ENCODE measurements around the gene CHST14. TPM values are rescaled to one million over a fixed set of nuclear protein-coding genes. Genes with fewer than 3 reads are reported as not detected.
A peak's percentile ranks its signal among the peaks of the same experiment; 100 is the strongest.
"Not testable (repeated sequence)": the region's sequence is repeated elsewhere in the genome, so short reads cannot be mapped to it uniquely, and the experiment has no call there.

Gene CHST14
- polyA plus RNA-seq, 3 donors: 30.8 to 41.1 (median 33.0) TPM

DNA sequence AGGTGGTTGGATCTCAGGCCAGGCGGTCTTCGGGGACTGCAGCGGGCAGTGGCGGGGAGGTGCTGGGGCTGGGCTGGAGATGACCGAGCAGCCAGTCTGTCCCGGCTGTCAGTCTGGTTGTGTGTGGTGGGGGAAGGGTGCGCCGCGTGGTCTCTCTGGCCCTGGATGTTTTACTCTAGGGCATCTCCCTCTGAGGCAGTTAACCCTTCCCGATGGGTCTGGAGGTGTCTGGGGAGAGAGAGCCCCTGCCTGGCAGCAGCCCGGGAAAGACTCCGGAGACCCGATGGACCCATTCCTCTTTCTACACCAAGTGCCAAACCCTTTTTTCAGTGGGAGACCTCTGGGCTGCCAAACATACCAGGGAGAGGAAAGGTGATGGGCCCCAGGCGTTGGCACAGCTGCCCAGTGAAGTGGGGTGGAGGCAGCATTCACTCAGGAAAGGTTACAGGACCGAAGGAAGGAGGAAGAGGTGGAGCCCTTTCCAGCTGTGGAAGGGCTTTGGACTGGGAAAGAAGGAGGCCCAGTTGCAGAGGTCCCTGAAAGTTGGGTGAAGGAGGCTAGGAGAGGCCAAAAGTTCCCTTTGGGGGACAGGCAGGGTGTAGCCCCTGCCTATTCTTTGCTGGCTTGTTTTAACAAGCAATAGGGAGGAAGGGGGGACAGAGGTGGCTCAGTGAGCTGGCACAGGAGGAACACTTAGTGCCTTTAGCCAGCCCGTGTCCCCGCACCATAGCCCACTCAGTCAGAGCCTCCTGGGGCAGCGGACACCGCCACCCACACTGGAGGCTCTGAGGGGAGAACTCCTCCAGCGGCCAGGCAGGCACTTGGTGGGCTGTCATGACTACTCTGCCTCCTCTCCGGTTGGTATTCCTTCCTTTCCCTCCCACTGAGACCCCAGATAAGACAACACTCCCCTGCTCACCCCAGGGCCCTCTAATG lies 32.8 kb upstream of the CHST14 start:
- DNase-seq (ENCODE audit: extremely low read depth in 1 of 11, low read depth in 9 of 11, low spot score in 4 of 11): no peak

DNA sequence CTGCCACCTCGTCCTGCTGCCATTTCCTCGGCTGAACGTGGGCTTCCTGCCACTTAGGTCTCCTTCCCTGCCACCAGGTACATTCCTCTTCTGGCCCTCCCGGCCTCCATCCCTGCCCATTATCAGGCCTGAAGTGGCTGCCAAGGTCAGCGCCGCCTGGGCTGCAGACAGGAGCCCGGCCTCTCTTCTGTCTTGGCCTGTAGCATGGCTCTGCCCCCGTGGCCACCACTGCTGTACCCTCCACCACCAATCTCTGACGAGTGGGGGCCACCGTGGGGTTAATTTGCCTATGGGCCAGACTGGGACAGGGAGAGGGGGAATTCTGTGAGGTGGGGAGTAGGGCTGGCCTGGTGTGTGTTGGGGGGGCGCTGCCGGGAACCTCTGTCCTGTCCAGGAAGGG lies 32.1 kb upstream of the CHST14 start:
- no peak for DNase-seq (ENCODE audit: extremely low read depth in 1 of 11, low read depth in 9 of 11, low spot score in 4 of 11)

GRCh38 chr15:40439461-40439959 lies 31.3 kb upstream of the CHST14 start:
- no peak for DNase-seq (ENCODE audit: extremely low read depth in 1 of 11, low read depth in 9 of 11, low spot score in 4 of 11)

- no peak for DNase-seq (ENCODE audit: extremely low read depth in 1 of 11, low read depth in 9 of 11, low spot score in 4 of 11)
Measured at GRCh38 chr15:40439960-40440742, 30.6 kb upstream of the CHST14 start.

GRCh38 chr15:40440743-40441564 lies 29.8 kb upstream of the CHST14 start, which contains the start of gene BAHD1:
TSS of gene BAHD1 (plus strand) at chr15:40440953. CDS start at chr15:40458465, 17,512 bp downstream.
- peak; percentile 67 to 93 (median 89) for DNase-seq (ENCODE audit: extremely low read depth in 1 of 11, low read depth in 9 of 11, low spot score in 4 of 11)

DNA sequence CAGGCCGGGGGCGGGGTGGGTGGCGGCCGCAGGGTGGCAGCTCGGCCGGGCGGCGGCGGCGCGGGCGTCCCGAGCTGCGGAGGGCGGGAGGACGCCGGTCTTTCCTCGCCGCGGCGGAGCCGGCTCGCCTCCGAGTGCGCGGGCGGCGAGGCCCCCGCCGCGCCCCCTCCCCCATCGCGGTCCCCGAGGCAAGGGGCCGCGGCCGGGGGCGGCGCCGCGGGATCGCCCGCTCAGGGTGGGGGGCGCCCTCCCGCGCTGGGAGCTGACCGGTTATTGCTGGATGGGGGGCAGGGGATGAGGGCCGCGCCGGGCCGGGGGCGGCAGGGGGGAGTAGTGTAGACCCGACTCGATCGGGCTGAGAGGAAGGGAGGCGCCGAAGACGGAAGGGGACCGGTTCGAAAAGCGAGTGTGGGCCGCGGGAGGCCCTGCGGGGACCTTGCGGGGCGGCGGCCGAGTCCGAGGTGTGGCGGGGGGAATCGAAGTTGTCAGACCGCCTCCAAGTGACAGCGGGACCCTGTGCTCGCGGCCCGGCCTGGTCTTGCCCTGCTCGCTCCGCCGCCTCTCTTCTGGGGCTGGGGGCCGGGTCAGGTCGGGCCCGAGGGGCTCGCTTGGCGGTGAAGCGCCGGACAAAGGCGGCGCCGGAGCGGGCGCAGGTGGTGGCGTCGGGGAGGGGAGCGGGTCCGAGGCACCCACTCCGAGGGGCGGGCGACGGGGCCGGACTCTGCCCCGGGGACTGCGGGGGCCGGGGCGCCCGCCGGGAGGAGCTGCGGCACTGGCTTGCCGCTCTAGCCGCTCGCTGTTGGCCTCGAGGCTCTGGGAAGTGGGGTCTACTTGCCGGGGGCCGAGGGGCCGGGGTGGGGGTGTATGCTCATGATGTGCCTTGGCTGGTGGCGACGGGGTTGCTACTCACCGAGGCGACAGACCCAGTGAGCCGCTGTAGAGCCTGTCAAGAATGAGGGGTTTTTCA lies 28.9 kb upstream of the CHST14 start:
- peak in 1 of 11 donors; percentile 31 for DNase-seq (ENCODE audit: extremely low read depth in 1 of 11, low read depth in 9 of 11, low spot score in 4 of 11)

- no peak for DNase-seq (ENCODE audit: extremely low read depth in 1 of 11, low read depth in 9 of 11, low spot score in 4 of 11)
Measured at GRCh38 chr15:40443255-40443654, 27.5 kb upstream of the CHST14 start.

DNA sequence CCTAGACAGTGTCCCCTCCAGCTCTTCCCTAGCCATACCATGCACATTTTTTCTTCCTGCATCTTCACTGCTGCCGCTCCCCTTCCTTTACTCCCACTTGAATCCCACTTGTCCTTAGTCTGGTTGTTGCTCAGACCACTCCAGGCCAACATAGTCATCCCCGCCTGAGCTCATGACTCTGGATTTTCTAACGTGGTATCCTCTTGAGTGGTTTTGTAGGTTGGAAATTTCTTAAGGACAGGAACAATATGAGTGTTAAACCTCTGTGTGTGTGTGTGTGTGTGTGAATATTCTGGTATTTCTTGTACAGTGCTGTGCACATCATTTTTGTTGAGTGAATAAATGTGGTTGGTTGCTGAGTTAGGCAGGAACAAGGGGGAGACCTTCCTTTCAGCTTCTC lies 26.9 kb upstream of the CHST14 start:
- DNase-seq (ENCODE audit: extremely low read depth in 1 of 11, low read depth in 9 of 11, low spot score in 4 of 11): no peak

DNA sequence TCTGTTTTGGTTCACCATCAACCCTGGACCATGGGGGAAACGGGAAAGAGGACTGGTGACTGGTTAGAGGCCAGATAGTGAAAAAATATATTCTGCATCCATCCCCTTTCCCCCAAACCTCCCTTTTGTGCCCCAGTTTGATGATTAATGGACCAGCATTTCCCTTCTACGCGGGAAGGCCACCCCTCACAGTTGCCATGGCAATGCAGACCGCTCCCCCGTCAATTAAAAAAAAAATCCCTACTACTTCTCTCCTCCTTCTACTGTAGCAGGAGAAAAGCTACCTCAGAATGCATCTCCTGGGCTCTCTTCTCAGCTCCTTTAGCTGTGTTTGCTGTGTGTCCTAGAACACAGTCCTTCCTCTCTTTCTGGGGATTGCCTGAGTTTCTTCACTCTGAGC lies 26.0 kb upstream of the CHST14 start:
- no peak for DNase-seq (ENCODE audit: extremely low read depth in 1 of 11, low read depth in 9 of 11, low spot score in 4 of 11)

DNA sequence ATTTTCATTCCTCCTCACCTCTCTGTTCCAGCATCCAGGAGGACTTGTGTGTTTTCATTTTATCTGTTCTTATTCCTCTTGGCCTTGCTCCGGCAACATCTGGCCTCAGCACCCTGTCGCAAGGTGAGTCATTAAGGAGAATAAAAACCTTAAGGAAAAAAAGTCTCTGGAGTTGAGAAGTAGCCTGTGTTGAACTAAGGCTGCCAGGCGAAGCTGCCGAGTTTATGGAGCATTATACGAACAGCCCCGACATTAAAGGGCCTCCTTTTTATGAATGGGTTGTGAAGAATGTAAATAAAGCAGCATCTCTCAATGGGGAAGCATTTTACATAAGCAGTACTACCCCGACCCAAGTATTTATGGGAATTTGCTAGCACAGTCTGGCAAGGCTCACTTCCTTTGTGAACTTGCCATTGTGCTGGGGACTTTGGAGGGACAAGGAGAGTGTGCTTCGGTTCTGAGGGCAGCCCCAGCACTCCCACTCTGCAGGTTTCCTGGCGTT lies 25.3 kb upstream of the CHST14 start:
- no peak for DNase-seq (ENCODE audit: extremely low read depth in 1 of 11, low read depth in 9 of 11, low spot score in 4 of 11)

GRCh38 chr15:40446144-40446543 lies 24.6 kb upstream of the CHST14 start:
- no peak for DNase-seq (ENCODE audit: extremely low read depth in 1 of 11, low read depth in 9 of 11, low spot score in 4 of 11)

GRCh38 chr15:40448354-40448753 lies 22.4 kb upstream of the CHST14 start:
- DNase-seq (ENCODE audit: extremely low read depth in 1 of 11, low read depth in 9 of 11, low spot score in 4 of 11): no peak

DNA sequence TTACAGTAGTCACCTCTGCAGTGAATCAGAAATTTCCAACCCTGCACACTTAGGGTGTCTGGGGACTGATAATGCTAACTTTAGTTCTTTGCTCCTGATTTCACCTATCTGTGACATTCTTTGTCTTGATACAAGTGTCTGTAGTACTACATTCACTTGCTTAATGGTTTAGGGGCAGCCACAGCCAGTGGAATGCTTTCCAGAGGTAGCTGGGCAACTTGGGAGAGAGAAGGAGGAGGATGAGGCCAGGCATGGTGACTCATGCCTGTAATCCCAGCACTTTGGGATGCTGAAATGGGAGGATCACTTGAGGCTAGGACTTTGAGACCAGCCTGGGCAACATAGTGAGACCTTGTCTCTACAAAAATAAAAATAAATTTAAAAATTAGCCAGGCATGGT lies 21.5 kb upstream of the CHST14 start:
- DNase-seq (ENCODE audit: extremely low read depth in 1 of 11, low read depth in 9 of 11, low spot score in 4 of 11): no peak

GRCh38 chr15:40450047-40450446 lies 20.7 kb upstream of the CHST14 start:
- no peak for DNase-seq (ENCODE audit: extremely low read depth in 1 of 11, low read depth in 9 of 11, low spot score in 4 of 11)

DNA sequence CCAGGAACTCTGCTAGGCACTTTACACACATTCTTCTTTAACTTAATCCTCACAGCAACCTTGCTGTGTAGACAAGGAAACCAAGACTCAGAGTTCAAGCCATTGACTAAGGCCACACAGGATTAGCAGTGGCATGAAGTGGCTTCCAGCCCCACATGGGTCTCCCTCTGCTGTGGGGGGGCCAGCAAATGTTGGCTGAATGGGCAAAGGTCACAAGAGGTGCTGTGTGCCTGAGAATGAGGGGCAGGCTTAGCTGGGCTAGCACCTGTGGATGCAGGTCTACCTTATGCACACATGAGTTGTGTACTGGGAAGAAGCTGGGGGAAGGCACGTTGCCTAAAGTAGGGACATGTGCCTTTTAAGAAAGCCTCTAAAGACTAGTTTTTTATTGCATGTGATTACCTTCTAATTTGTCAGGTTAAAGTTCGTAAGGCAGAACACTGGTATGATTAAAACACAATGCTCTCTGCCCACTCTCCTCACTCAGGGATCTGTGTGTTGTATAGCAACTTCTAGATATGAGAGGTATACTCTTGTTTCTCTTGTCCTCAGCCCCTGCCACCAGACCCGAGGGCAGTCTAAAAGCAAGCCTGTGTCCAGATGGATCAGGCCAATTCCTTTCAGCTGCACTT lies 19.1 kb upstream of the CHST14 start:
- no peak for DNase-seq (ENCODE audit: extremely low read depth in 1 of 11, low read depth in 9 of 11, low spot score in 4 of 11)

DNA sequence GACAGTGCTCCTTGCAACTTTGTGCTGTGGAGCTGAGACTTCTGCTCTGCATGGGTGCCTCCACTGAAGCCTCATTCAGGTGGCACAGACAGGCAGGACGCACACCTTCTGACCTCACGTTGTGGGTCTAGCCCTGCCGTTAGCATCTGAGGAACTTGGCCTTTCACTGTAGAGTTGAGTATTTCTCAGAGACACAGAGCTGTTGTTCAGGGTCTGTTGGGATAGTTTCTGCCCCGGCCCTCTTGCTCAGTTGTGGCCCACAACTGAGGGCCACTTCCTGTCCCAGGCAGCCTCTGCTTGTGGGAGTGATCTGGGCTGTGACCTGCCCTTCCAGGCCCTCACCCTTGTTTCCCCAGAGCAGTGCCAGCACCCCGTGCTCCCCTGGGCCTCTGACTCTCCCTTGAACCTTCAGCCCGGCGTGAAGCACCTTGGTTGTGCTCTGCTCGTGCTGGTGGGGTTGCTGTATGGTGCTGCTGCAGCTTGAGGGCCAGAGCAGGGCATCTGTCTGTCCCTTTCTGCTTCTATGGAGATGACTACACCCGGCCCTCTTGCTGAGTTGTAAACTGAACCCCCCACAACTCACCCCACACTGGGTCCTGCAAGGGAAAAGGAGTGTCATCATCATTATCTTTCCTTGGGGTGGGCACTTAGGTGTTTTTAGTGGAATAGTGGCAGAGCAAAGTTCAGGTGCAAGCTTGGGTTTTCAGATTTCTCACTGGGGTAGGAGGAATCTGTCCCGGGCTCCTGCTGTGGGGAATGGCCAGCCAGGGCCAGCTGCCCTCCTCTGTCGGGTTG lies 18.3 kb upstream of the CHST14 start:
- no peak for DNase-seq (ENCODE audit: extremely low read depth in 1 of 11, low read depth in 9 of 11, low spot score in 4 of 11)

GRCh38 chr15:40453941-40454340 lies 16.8 kb upstream of the CHST14 start:
- not testable (repeated sequence) for DNase-seq (ENCODE audit: extremely low read depth in 1 of 11, low read depth in 9 of 11, low spot score in 4 of 11)
